SK-N-SH (cell line): ENCODE data around the gene GDPD5. TPM values are rescaled to one million over a fixed set of nuclear protein-coding genes. Genes with fewer than 3 reads are reported as not detected.

Source experiments
- CTCF ChIA-PET: fragments of 300-600, 350-600 bp; formaldehyde crosslinking; extraction: SDS; loops from one replicate; lab custom pipeline; 2021; lab: Yijun Ruan, JAX
- POLR2A ChIA-PET: fragments of 350-600 bp; sonication (Branson Sonifier 250); formaldehyde crosslinking; extraction: SDS; loops from one replicate; lab custom pipeline; 2020; ENCODE audit warnings: antibody characterized with exemption, inconsistent platforms; lab: Yijun Ruan, JAX
- DNase-seq: peaks from one replicate; pipeline ENCODE4 v3.0.0; 2012
- H2AFZ ChIP-seq: fragments of 200-600 bp; sonication (generic); 2 replicates; pipeline ENCODE4 v1.8.1; 2016; ENCODE audit warnings: antibody characterized with exemption, mild to moderate bottlenecking, low read depth
- H3F3A ChIP-seq: fragments of 200-600 bp; sonication (generic); replicated peaks from 2 replicates; pipeline ENCODE3; 2016; ENCODE audit warnings: antibody characterized with exemption, mild to moderate bottlenecking; ENCODE audit not compliant: insufficient read depth
- H3K27ac ChIP-seq, 2 experiments: fragments of 200-500 bp in 1 of 2; fragments of 200-600 bp in 1 of 2; sonication (Bioruptor generic) in 1 of 2; sonication (generic), shearing (Covaris generic) in 1 of 2; 2 replicates each; pipeline versions ENCODE4 v1.5.1 to v1.6.1; 2014 to 2016; ENCODE audit warnings: low read depth in 2 of 2, inconsistent platforms in 1 of 2, low read length in 1 of 2, mild to moderate bottlenecking in 1 of 2, mixed read lengths in 1 of 2
- H3K27me3 ChIP-seq: fragments of 200-600 bp; sonication (generic), shearing (Covaris generic); 2 replicates; pipeline ENCODE4 v1.6.1; 2016; ENCODE audit warnings: mixed run types; ENCODE audit not compliant: insufficient read depth
- H3K36me3 ChIP-seq, 2 experiments: fragments of 200-500 bp in 1 of 2; fragments of 200-600 bp in 1 of 2; sonication (Bioruptor generic) in 1 of 2; sonication (generic) in 1 of 2; replicated peaks in 1 of 2; 2 replicates each; pipeline versions ENCODE3 to v1.5.1; 2014 to 2016; ENCODE audit warnings: low read length in 1 of 2, mild to moderate bottlenecking in 1 of 2; ENCODE audit not compliant: insufficient read depth in 2 of 2, control insufficient read depth in 1 of 2
- H3K4me1 ChIP-seq, 2 experiments: fragments of 200-500 bp in 1 of 2; fragments of 200-600 bp in 1 of 2; sonication (Bioruptor generic) in 1 of 2; sonication (generic), shearing (Covaris generic) in 1 of 2; 2 replicates each; pipeline versions ENCODE4 v1.5.1 to v1.6.1; 2014 to 2016; ENCODE audit warnings: low read depth in 1 of 2, low read length in 1 of 2, mixed run types in 1 of 2; ENCODE audit not compliant: insufficient read depth in 2 of 2, control insufficient read depth in 1 of 2
- H3K4me2 ChIP-seq: fragments of 200-600 bp; sonication (generic), shearing (Covaris generic); 2 replicates; pipeline ENCODE4 v1.6.1; 2017; ENCODE audit warnings: mixed run types
- H3K4me3 ChIP-seq, 2 experiments: fragments of 200-500 bp in 1 of 2; fragments of 200-600 bp in 1 of 2; sonication (Bioruptor generic) in 1 of 2; sonication (generic), shearing (Covaris generic) in 1 of 2; 2 replicates each; pipeline versions ENCODE4 v1.5.1 to v1.8.1; 2014 to 2016; ENCODE audit warnings: low read depth in 2 of 2, inconsistent platforms in 1 of 2, low read length in 1 of 2, mild to moderate bottlenecking in 1 of 2, mixed read lengths in 1 of 2, moderate library complexity in 1 of 2
- H3K79me2 ChIP-seq: fragments of 200-600 bp; sonication (generic); 2 replicates; pipeline ENCODE4 v1.8.1; 2017; ENCODE audit warnings: mild to moderate bottlenecking; ENCODE audit not compliant: insufficient read depth
- H3K9ac ChIP-seq: fragments of 200-600 bp; sonication (generic); 2 replicates; pipeline ENCODE4 v1.6.1; 2017; ENCODE audit warnings: mixed run types
- H3K9me2 ChIP-seq: fragments of 200-600 bp; sonication (generic); 2 replicates; pipeline ENCODE4 v1.6.1; 2017; ENCODE audit warnings: mixed run types
- H3K9me3 ChIP-seq: fragments of 200-600 bp; sonication (generic); 2 replicates; pipeline ENCODE4 v1.6.1; 2017; ENCODE audit warnings: mixed run types, mild to moderate bottlenecking, moderate library complexity
- H4K20me1 ChIP-seq: fragments of 200-600 bp; sonication (generic); 2 replicates; pipeline ENCODE4 v1.6.1; 2017; ENCODE audit warnings: mild to moderate bottlenecking, mixed run types; ENCODE audit not compliant: insufficient read depth
- CHD2 ChIP-seq: fragments of 150-350 bp; IDR thresholded peaks from 2 replicates; pipeline ENCODE4 v1.6.1; 2018; ENCODE audit warnings: low read length; ENCODE audit not compliant: partially characterized antibody
- ELF1 ChIP-seq: IDR thresholded peaks from 2 replicates; pipeline ENCODE4 v1.4.0; 2012
- FOXJ3 ChIP-seq: sonication (generic); formaldehyde crosslinking; IDR thresholded peaks from 2 replicates; pipeline ENCODE4 v1.5.1; 2020; ENCODE audit warnings: mild to moderate bottlenecking, missing genetic modification reagents
- IRF3 ChIP-seq: fragments of 150-350 bp; IDR thresholded peaks from 2 replicates; pipeline ENCODE4 v1.6.1; 2016; ENCODE audit warnings: mild to moderate bottlenecking, low read depth, low read length
- MXI1 ChIP-seq: IDR thresholded peaks from 2 replicates; pipeline ENCODE4 v1.6.1; 2012; ENCODE audit warnings: mild to moderate bottlenecking, low read depth, low read length, improper control_type of control experiment
- POLR2AphosphoS5 ChIP-seq: IDR thresholded peaks from 2 replicates; pipeline ENCODE4 v1.6.1; 2012; ENCODE audit warnings: low read depth, low read length
- RFX5 ChIP-seq: IDR thresholded peaks from 2 replicates; pipeline ENCODE4 v1.6.1; 2012; ENCODE audit warnings: mild to moderate bottlenecking, improper control_type of control experiment, low read length
- TAF1 ChIP-seq: IDR thresholded peaks from 2 replicates; pipeline ENCODE4 v1.6.1; 2012; ENCODE audit warnings: low read depth, mild to moderate bottlenecking, low read length, moderate library complexity, borderline replicate concordance
- TCF12 ChIP-seq: IDR thresholded peaks from 2 replicates; pipeline ENCODE4 v1.4.0; 2012
- USF1 ChIP-seq: IDR thresholded peaks from 2 replicates; pipeline ENCODE4 v1.4.0; 2012; ENCODE audit warnings: low read depth, borderline replicate concordance
- USF2 ChIP-seq: fragments of 150-350 bp; IDR thresholded peaks from 2 replicates; pipeline ENCODE4 v1.6.1; 2017; ENCODE audit warnings: antibody characterized with exemption, low read length, low read depth, borderline replicate concordance
- YY1 ChIP-seq: IDR thresholded peaks from 2 replicates; pipeline ENCODE4 v1.4.0; 2012; ENCODE audit warnings: low read depth, mild to moderate bottlenecking
- WGBS: methylation state at CpG from one replicate; pipeline ENCODE4 v1.1.6; 2017; ENCODE audit warnings: low lambda C conversion rate; 5-methylcytosine and 5-hydroxymethylcytosine counted together
- polyA plus RNA-seq, 3 experiments: library from polyadenylated mRNA; depleted of rRNA; stranded (reverse); fragments of >200 nt; gene quantifications; 2 replicates each; pipeline ENCODE4 v1.2.3, GENCODE V29; 2012

The GDPD5 gene
- polyA plus RNA-seq, 1 of the 3 experiments (the other 2 are of a cell fraction) = 2.2 TPM

- no peaks in the 10 kb centered on the region for H3F3A ChIP-seq
- peaks cover 10 to 14% of the 10 kb centered on the region in 2 experiments; a peak in 3 of 4 replicates for H3K4me1 ChIP-seq
- H3K79me2 ChIP-seq = no peaks in the 10 kb centered on the region
- H3K36me3 ChIP-seq = no peaks in the 10 kb centered on the region
- CTCF ChIA-PET = interaction anchor here (0.8 to 1.4 kb wide), 2 partner anchors 28 to 34 kb away, joined by 3 to 8 read pairs; no protein-coding TSS in a partner anchor
- no peak overlapping the region for H3K4me2 ChIP-seq
- no peak for TF ChIP-seq MXI1
- TF ChIP-seq USF1 = no peak
- TF ChIP-seq ELF1 = no peak
- no peak for TF ChIP-seq CHD2
- TF ChIP-seq IRF3 = no peak
- no peak for TF ChIP-seq RFX5
- no peak for TF ChIP-seq YY1
- TF ChIP-seq, all 33 proteins: peak for 0
- Histone ChIP-seq H4K20me1 (no peaks in the 10 kb centered on the region), H3K9ac (no peak overlapping the region), H3K27ac (no peak overlapping the region), H3K27me3 (no peaks in the 10 kb centered on the region), H3K4me3 (no peak overlapping the region), H3K9me2 (no peaks in the 10 kb centered on the region), H2AFZ (no peak overlapping the region), H3K9me3 (no peaks in the 10 kb centered on the region)
- no peak for DNase-seq
- WGBS = 84% methylated on average over 5 of the region's 5 CpGs
- POLR2A ChIA-PET = interaction anchor here (1.5 kb wide), 1 partner anchor 16 kb away, joined by 3 read pairs; no protein-coding TSS in a partner anchor
Observed at GRCh38 chr11:75478783-75479596, 46.8 kb downstream of the GDPD5 start.

- 87% methylated on average over 3 of the region's 12 CpGs for WGBS
- TF ChIP-seq CHD2 (no peak), YY1 (no peak), FOXJ3 (CRISPR knock-in tag) (no peak), RFX5 (no peak), POLR2AphosphoS5 (no peak), TAF1 (no peak), USF2 (no peak), TCF12 (no peak)
- TF ChIP-seq, all 33 proteins: peak for 0
- H3K27ac ChIP-seq = no peak overlapping the region
- no peaks in the 10 kb centered on the region for H3K79me2 ChIP-seq
- no peaks in the 10 kb centered on the region for H3K27me3 ChIP-seq
- no peaks in the 10 kb centered on the region for H4K20me1 ChIP-seq
- H2AFZ ChIP-seq = no peak overlapping the region
- no peaks in the 10 kb centered on the region for H3K9me2 ChIP-seq
- no peaks in the 10 kb centered on the region for H3K36me3 ChIP-seq
- no peak overlapping the region for H3K9ac ChIP-seq
- no peak overlapping the region for H3K4me2 ChIP-seq
- ChIA-PET CTCF (interaction anchor here (1.4 kb wide), 1 partner anchor 32 kb away, joined by 8 read pairs; no protein-coding TSS in a partner anchor), POLR2A (interaction anchor here (1.5 kb wide), 1 partner anchor 18 kb away, joined by 3 read pairs; no protein-coding TSS in a partner anchor)
- no peaks in the 10 kb centered on the region for H3K9me3 ChIP-seq
- H3K4me3 ChIP-seq = no peak overlapping the region
- no peaks in the 10 kb centered on the region for H3F3A ChIP-seq
- DNase-seq = no peak
- H3K4me1 ChIP-seq = peaks cover 12 to 14% of the 10 kb centered on the region in 2 experiments; a peak in 3 of 4 replicates
Observed at GRCh38 chr11:75477614-75477935, 48.2 kb downstream of the GDPD5 start.
